ENCODE results near the gene UBAP2.
A peak's percentile ranks its signal among the peaks of the same experiment; 100 is the strongest.
"Not testable (repeated sequence)": the region's sequence is repeated elsewhere in the genome, so short reads cannot be mapped to it uniquely, and the experiment has no call there.

Gene UBAP2

GRCh38 chr9:34059281-34059680, 10.6 kb upstream of the UBAP2 start:
- no peak for TF ChIP-seq CTCF (IDR thresholded peaks at IDR 0.05; ENCODE audit: low read depth, low read length)
- H3K4me3 ChIP-seq (ENCODE audit: low read depth, low read length): no peak overlapping the region
- DNase-seq (ENCODE audit: low read depth, low spot score): no peak
- in situ Hi-C loops (cut with HindIII; ENCODE audit: low sequenced_read_pairs): no loop called here

DNA sequence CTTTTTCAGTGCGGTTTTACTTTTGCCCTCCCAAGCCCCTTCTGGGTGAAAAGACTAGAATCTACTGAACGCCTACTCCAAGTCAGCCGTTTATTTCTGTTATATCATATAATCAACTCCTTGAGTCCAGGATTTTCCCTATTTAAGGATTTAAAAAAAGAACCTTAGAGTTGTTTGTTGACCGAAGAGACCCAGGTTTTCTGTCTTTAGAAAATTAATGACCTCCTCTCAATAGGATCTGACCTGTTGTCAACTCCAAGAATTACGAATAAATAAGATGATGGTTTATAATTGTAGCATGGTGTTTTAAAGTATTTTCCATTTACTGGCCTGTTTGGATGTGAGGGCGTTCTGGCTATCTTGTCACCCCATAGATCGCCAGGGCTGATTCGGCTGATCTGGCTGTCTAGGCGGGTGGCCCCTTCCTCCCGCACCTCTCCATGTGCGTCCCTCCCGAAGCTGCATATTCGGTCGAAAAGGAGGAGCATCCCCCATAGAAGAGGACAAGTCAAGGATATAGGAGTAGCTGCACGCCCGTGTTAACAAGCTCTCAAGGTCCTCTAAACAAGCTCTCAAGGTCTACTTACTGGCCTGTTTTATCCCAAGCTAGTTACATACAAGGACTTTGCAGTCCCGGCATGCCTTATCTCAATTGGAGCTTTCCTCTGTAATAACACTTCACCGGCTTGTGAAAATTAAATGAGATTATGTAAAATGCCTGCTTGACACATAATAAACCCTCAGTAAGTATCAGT, 1.1 kb upstream of the UBAP2 start:
- DNase-seq (ENCODE audit: low read depth, low spot score): no peak
- H3K4me3 ChIP-seq (ENCODE audit: low read depth, low read length): peak overlapping the region; percentile 96
- TF ChIP-seq CTCF (IDR thresholded peaks at IDR 0.05; ENCODE audit: low read depth, low read length): no peak
- in situ Hi-C loops (cut with HindIII; ENCODE audit: low sequenced_read_pairs): no loop called here

DNA sequence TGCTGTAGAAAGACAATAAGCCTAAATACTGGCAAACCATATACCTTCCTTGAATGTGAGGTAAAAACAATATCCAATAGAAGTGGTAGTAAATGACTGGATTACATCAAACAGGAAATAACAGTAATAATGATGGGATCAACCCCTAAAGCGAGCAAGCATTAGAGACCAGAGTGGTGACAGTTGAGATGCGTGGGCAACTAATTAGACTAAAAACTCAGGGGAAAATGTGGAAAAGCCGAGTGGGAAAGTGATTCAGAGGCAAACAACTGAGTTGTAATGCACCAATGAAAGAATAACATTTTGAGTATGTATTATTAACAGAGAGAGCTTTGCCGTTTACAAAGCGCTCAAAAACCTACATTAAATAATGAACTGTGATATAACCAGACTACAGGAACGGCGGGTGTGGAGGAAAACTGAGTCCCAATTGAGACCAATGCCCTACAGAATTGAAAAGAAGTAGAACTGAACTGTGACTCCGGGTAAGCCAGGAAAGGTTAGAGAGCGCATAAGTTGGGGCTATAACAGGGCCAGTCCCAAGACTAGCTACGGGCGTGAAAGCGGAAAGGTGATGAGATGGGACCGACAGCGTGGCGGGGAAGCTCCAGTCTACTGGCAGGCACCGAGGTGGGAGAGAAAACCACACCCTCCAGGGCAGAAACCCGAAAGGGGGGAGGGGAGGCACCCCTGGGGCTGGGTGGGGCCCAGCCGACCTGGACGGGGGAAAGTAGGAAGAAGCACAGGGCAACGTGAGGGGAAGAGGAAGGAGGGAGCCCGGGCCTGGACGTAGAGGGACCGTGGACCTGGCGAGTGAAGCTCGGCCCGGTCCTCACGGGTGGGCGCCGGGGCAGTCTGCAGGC, 592 bp downstream of the UBAP2 start:
- H3K4me3 ChIP-seq (ENCODE audit: low read depth, low read length): peak overlapping the region; percentile 96
- TF ChIP-seq CTCF (IDR thresholded peaks at IDR 0.05; ENCODE audit: low read depth, low read length): no peak
- in situ Hi-C loops (cut with HindIII; ENCODE audit: low sequenced_read_pairs): no loop called here
- no peak for DNase-seq (ENCODE audit: low read depth, low spot score)

- TF ChIP-seq CTCF (IDR thresholded peaks at IDR 0.05; ENCODE audit: low read depth, low read length): no peak
These were observed 1.8 kb downstream of the UBAP2 start for GRCh38 chr9:34046784-34047379.

DNA sequence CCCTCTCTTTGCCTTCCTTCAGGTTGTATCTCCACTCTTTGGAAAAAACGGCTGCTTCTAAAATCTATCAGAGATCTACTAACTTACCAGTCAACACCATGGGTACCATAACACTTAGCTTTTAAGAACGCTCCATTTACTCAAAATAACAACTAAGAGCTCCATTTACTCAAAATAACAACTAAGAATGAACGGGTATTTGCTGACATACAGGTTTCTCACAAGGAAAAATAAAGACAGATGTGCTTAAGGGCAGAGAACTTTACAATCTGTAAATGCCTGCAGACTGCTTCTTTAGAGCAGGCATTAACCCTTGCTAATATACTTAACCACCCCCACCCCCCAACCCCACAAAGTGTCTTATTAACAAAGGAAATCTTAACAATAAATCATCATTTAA, 2.8 kb downstream of the UBAP2 start:
- no peak overlapping the region for H3K4me3 ChIP-seq (ENCODE audit: low read depth, low read length)
- in situ Hi-C loops (cut with HindIII; ENCODE audit: low sequenced_read_pairs): no loop called here

More at GRCh38 chr9:34046784-34047379, 1.8 kb downstream of the UBAP2 start:
- peak overlapping the region; percentile 96 for H3K4me3 ChIP-seq (ENCODE audit: low read depth, low read length)
- in situ Hi-C loops (cut with HindIII; ENCODE audit: low sequenced_read_pairs): no loop called here
- DNase-seq (ENCODE audit: low read depth, low spot score): no peak

DNA sequence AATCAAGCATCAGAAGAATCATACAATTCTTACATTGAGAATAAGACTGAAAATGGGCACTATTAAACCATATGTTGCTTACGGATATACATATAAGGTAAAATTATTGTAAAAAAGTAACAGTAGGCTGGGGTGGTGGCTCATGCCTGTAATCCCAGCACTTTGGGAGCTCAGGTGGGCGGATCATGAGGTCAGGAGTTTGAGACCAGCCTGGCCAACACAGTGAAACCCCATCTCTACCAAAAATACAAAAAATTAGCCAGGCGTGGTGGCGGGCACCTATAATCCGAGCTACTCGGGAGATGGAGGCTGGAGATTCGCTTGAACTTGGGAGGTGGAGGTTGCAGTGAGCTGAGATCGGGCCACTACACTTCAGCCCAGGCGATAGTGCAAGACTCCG, 6.6 kb downstream of the UBAP2 start:
- H3K4me3 ChIP-seq (ENCODE audit: low read depth, low read length); DNase-seq (ENCODE audit: low read depth, low spot score); in situ Hi-C loops (cut with HindIII; ENCODE audit: low sequenced_read_pairs): not testable (repeated sequence)

More for the DNA sequence above, 2.8 kb downstream of the UBAP2 start:
- no peak for DNase-seq (ENCODE audit: low read depth, low spot score)
- no peak for TF ChIP-seq CTCF (IDR thresholded peaks at IDR 0.05; ENCODE audit: low read depth, low read length)

- in situ Hi-C loops (cut with HindIII; ENCODE audit: low sequenced_read_pairs); H3K4me3 ChIP-seq (ENCODE audit: low read depth, low read length); DNase-seq (ENCODE audit: low read depth, low spot score): not testable (repeated sequence)
These were observed 9.8 kb downstream of the UBAP2 start for GRCh38 chr9:34038851-34039250.
